ENCODE measurements around the gene NOB1. TPM values are rescaled to one million over a fixed set of nuclear protein-coding genes. Genes with fewer than 3 reads are reported as not detected.

The NOB1 gene
- total and polyA plus RNA-seq, 4 donors = 23.0 to 43.1 (median 32.7) TPM

- no peaks in the 10 kb centered on the region for H3K27me3 ChIP-seq (ENCODE audit: control insufficient read depth in 3 of 3, insufficient read depth in 3 of 3, low read length in 2 of 3)
- no peaks in the 10 kb centered on the region for H3K4me1 ChIP-seq (ENCODE audit: control insufficient read depth in 5 of 5, insufficient read depth in 5 of 5, low read length in 5 of 5)
- H3K9ac ChIP-seq (ENCODE audit: insufficient read depth in 1 of 2, low read length in 2 of 2) = no peak overlapping the region
- TF ChIP-seq CTCF (IDR thresholded peaks at IDR 0.05; ENCODE audit: control extremely low read depth, extremely low read depth) = no peak
- H3K9me3 ChIP-seq (ENCODE audit: control insufficient read depth in 4 of 4, insufficient read depth in 3 of 4, low read length in 3 of 4) = no peaks in the 10 kb centered on the region
- no peak overlapping the region for H3K27ac ChIP-seq (ENCODE audit: low read depth in 1 of 2, low read length in 1 of 2)
- WGBS, 2 donors = 90 to 92% methylated on average over 2 of the region's 2 CpGs
- peaks cover 9 to 22% (median 13%) of the 10 kb centered on the region in 4 donors for H3K36me3 ChIP-seq (ENCODE audit: control insufficient read depth in 4 of 4, insufficient read depth in 4 of 4, low read length in 4 of 4)
- DNase-seq (no peak), ATAC-seq (ENCODE audit: insufficient read depth, low FRiP score) (no peak)
- H3K4me3 ChIP-seq = no peak overlapping the region
These were observed 51.1 kb downstream of the NOB1 start for GRCh38 chr16:69703638-69704037.

- H3K4me3 ChIP-seq = no peak overlapping the region
- no peaks in the 10 kb centered on the region for H3K9me3 ChIP-seq (ENCODE audit: control insufficient read depth in 4 of 4, insufficient read depth in 3 of 4, low read length in 3 of 4)
- H3K36me3 ChIP-seq (ENCODE audit: control insufficient read depth in 4 of 4, insufficient read depth in 4 of 4, low read length in 4 of 4) = peaks cover 5 to 26% (median 11%) of the 10 kb centered on the region in 4 donors
- no peak overlapping the region for H3K9ac ChIP-seq (ENCODE audit: insufficient read depth in 1 of 2, low read length in 2 of 2)
- H3K27me3 ChIP-seq (ENCODE audit: control insufficient read depth in 3 of 3, insufficient read depth in 3 of 3, low read length in 2 of 3) = no peaks in the 10 kb centered on the region
- no peak for TF ChIP-seq CTCF (IDR thresholded peaks at IDR 0.05; ENCODE audit: control extremely low read depth, extremely low read depth)
- no peak overlapping the region for H3K27ac ChIP-seq (ENCODE audit: low read depth in 1 of 2, low read length in 1 of 2)
- ATAC-seq (ENCODE audit: insufficient read depth, low FRiP score) (no peak), DNase-seq (no peak)
- WGBS, 2 donors = 83 to 93% methylated on average over 2 of the region's 2 CpGs
- H3K4me1 ChIP-seq (ENCODE audit: control insufficient read depth in 5 of 5, insufficient read depth in 5 of 5, low read length in 5 of 5) = no peaks in the 10 kb centered on the region
These were observed 52.9 kb downstream of the NOB1 start for GRCh38 chr16:69701866-69702265.

DNA sequence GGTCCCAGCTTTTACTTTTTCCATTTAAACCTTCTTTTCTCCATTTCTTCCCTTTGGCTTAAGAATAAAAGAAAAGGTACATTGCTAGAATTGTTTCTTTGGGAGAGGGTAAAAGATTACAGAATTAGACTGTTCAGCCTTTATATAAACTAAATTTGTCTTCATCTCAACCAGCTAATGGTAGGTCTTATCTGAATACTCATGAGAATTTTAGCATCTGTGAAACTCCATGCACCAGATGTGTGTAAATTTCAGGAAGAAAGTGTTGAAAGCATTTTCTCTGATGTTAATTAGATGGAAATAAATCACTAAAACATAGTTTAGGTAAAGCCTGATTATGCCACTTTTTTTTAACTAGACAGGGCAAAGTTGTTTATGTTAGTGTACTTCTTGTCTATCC lies 53.3 kb downstream of the NOB1 start:
- Histone ChIP-seq H3K36me3 (ENCODE audit: control insufficient read depth in 4 of 4, insufficient read depth in 4 of 4, low read length in 4 of 4) (peaks cover 5 to 26% (median 11%) of the 10 kb centered on the region in 4 donors), H3K27me3 (ENCODE audit: control insufficient read depth in 3 of 3, insufficient read depth in 3 of 3, low read length in 2 of 3) (no peaks in the 10 kb centered on the region), H3K9ac (ENCODE audit: insufficient read depth in 1 of 2, low read length in 2 of 2) (no peak overlapping the region), H3K4me3 (no peak overlapping the region), H3K9me3 (ENCODE audit: control insufficient read depth in 4 of 4, insufficient read depth in 3 of 4, low read length in 3 of 4) (no peaks in the 10 kb centered on the region), H3K27ac (ENCODE audit: low read depth in 1 of 2, low read length in 1 of 2) (no peak overlapping the region), H3K4me1 (ENCODE audit: control insufficient read depth in 5 of 5, insufficient read depth in 5 of 5, low read length in 5 of 5) (no peaks in the 10 kb centered on the region)
- ATAC-seq (ENCODE audit: insufficient read depth, low FRiP score) = no peak
- DNase-seq = no peak
- TF ChIP-seq CTCF (IDR thresholded peaks at IDR 0.05; ENCODE audit: control extremely low read depth, extremely low read depth) = no peak

DNA sequence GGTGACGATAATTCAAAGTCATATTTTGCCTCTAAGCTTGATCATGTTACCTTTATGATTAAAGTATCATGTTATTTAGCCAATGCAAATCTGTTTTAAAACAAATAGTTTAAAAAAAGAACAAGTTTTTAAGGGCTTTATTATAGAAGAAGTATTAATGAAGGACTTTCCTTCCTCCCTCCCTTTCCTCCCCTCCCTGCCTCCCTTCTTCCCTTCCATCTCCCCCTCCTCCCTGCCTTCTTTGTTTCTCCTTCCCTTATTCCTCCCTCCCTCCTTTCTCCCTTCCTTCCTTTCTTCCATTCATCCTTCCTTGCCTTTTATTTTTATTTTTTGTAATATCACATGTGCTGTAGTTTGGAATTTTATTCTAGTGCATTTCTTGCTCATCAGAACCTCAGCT lies 54.8 kb downstream of the NOB1 start:
- H3K27me3 ChIP-seq (ENCODE audit: control insufficient read depth in 3 of 3, insufficient read depth in 3 of 3, low read length in 2 of 3) = no peaks in the 10 kb centered on the region
- 88 to 92% methylated on average over 1 of the region's 1 CpG for WGBS, 2 donors
- DNase-seq (no peak), ATAC-seq (ENCODE audit: insufficient read depth, low FRiP score) (no peak)
- peaks cover 7 to 28% (median 17%) of the 10 kb centered on the region in 4 donors for H3K36me3 ChIP-seq (ENCODE audit: control insufficient read depth in 4 of 4, insufficient read depth in 4 of 4, low read length in 4 of 4)
- no peaks in the 10 kb centered on the region for H3K9me3 ChIP-seq (ENCODE audit: control insufficient read depth in 4 of 4, insufficient read depth in 3 of 4, low read length in 3 of 4)
- no peak overlapping the region for H3K9ac ChIP-seq (ENCODE audit: insufficient read depth in 1 of 2, low read length in 2 of 2)
- H3K4me3 ChIP-seq = no peak overlapping the region
- H3K4me1 ChIP-seq (ENCODE audit: control insufficient read depth in 5 of 5, insufficient read depth in 5 of 5, low read length in 5 of 5) = no peaks in the 10 kb centered on the region
- no peak overlapping the region for H3K27ac ChIP-seq (ENCODE audit: low read depth in 1 of 2, low read length in 1 of 2)
- TF ChIP-seq CTCF (IDR thresholded peaks at IDR 0.05; ENCODE audit: control extremely low read depth, extremely low read depth) = no peak

Measured in lung (tissue), 12 donors.